ENCODE results near the gene KRTAP29-1. TPM values are rescaled to one million over a fixed set of nuclear protein-coding genes. Genes with fewer than 3 reads are reported as not detected.
A peak's percentile ranks its signal among the peaks of the same experiment; 100 is the strongest.
"Not testable (repeated sequence)": the region's sequence is repeated elsewhere in the genome, so short reads cannot be mapped to it uniquely, and the experiment has no call there.

KRTAP29-1 gene
- total RNA-seq, 2 experiments from 2014 or later: not detected

DNA sequence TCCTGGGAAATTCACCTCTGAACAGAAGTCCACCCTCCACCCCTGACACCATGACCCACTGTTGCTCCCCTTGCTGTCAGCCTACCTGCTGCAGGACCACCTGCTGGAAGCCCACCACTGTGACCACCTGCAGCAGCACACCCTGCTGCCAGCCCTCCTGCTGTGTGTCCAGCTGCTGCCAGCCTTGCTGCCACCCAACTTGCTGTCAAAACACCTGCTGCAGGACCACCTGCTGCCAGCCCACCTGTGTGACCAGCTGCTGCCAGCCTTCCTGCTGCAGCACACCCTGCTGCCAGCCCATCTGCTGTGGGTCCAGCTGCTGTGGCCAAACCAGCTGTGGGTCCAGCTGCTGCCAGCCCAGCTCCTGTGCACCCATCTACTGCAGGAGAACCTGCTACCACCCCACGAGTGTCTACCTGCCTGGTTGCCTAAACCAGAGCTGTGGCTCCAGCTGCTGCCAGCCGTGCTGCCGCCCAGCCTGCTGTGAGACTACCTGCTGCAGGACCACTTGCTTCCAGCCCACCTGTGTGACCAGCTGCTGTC lies 26.9 kb downstream of the KRTAP29-1 start, which contains the start of gene KRTAP9-7:
KRTAP9-7 (plus strand) TSS at position 51 of the 543 bp plus-strand sequence; CDS start at position 51, 0 bp downstream.
- not testable (repeated sequence) for H3K9me3 Mint-ChIP-seq; DNase-seq; H3K4me1 Mint-ChIP-seq (ENCODE audit: low read depth); H3K27ac Mint-ChIP-seq; H3K36me3 Mint-ChIP-seq (ENCODE audit: low read depth); H3K27me3 Mint-ChIP-seq (ENCODE audit: low read depth); H3K4me3 Mint-ChIP-seq
- intact Hi-C loops (cut with micrococcal nuclease): loop anchor here (1.0 kb wide), 1 partner anchor 11 kb away; no protein-coding TSS in a partner anchor
- CTCF ChIA-PET: interaction anchor here (0.6 kb wide), 1 partner anchor 358 kb away, joined by 3 read pairs; no protein-coding TSS in a partner anchor

- no peaks in the 10 kb centered on the region for H3K27me3 Mint-ChIP-seq (ENCODE audit: low read depth)
- H3K27ac Mint-ChIP-seq: peak overlapping the region; percentile 36
- DNase-seq: no peak
- CTCF ChIA-PET: no interaction called here
- H3K9me3 Mint-ChIP-seq: no peaks in the 10 kb centered on the region
- peaks cover 8% of the 10 kb centered on the region for H3K4me1 Mint-ChIP-seq (ENCODE audit: low read depth)
- no peak overlapping the region for H3K4me3 Mint-ChIP-seq
- H3K36me3 Mint-ChIP-seq (ENCODE audit: low read depth): no peaks in the 10 kb centered on the region
- intact Hi-C loops (cut with micrococcal nuclease): no loop called here
These were observed 30.8 kb downstream of the KRTAP29-1 start for GRCh38 chr17:41271858-41272257.

GRCh38 chr17:41271323-41271722 lies 31.3 kb downstream of the KRTAP29-1 start:
- H3K4me3 Mint-ChIP-seq; CTCF ChIA-PET; DNase-seq; H3K4me1 Mint-ChIP-seq (ENCODE audit: low read depth); H3K36me3 Mint-ChIP-seq (ENCODE audit: low read depth); H3K27me3 Mint-ChIP-seq (ENCODE audit: low read depth); intact Hi-C loops (cut with micrococcal nuclease); H3K9me3 Mint-ChIP-seq; H3K27ac Mint-ChIP-seq: not testable (repeated sequence)

GRCh38 chr17:41267711-41268110 lies 34.9 kb downstream of the KRTAP29-1 start:
- CTCF ChIA-PET: interaction anchor here (0.6 to 0.7 kb wide), 2 partner anchors 253 to 291 kb away, joined by 3 to 4 read pairs; no protein-coding TSS in a partner anchor
- intact Hi-C loops (cut with micrococcal nuclease): no loop called here
- Mint-ChIP-seq H3K4me1 (ENCODE audit: low read depth) (peaks cover 5% of the 10 kb centered on the region), H3K4me3 (no peak overlapping the region), H3K36me3 (ENCODE audit: low read depth) (no peaks in the 10 kb centered on the region), H3K27me3 (ENCODE audit: low read depth) (no peaks in the 10 kb centered on the region), H3K9me3 (no peaks in the 10 kb centered on the region), H3K27ac (no peak overlapping the region)
- DNase-seq: no peak

DNA sequence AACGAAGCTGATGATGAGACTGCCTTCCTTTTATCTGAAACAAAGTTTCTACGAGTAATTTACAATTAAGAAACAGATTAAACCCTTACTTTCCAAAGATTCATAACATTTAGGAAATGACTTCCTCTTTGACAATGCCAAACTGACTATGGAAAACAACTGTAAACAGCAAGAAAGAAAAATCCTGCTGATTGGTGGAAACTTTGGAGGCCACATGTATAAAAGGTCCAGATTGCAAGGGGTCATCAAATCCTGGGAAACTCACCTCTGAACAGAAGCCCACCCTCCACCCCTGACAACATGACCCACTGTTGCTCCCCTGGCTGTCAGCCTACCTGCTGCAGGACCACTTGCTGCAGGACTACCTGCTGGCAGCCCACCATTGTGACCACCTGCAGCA lies 37.6 kb downstream of the KRTAP29-1 start, which contains the start of gene KRTAP9-6:
KRTAP9-6 (plus strand) TSS at position 301 of the 400 bp plus-strand sequence; CDS start at position 301, 0 bp downstream.
- intact Hi-C loops (cut with micrococcal nuclease): no loop called here
- Mint-ChIP-seq H3K4me1 (ENCODE audit: low read depth) (no peaks in the 10 kb centered on the region), H3K9me3 (no peaks in the 10 kb centered on the region), H3K4me3 (no peak within 1 kb of the TSS), H3K27ac (no peak within 1 kb of the TSS), H3K36me3 (ENCODE audit: low read depth) (no peaks in the 10 kb centered on the region), H3K27me3 (ENCODE audit: low read depth) (no peaks in the 10 kb centered on the region)
- CTCF ChIA-PET: no interaction called here
- no peak for DNase-seq

DNA sequence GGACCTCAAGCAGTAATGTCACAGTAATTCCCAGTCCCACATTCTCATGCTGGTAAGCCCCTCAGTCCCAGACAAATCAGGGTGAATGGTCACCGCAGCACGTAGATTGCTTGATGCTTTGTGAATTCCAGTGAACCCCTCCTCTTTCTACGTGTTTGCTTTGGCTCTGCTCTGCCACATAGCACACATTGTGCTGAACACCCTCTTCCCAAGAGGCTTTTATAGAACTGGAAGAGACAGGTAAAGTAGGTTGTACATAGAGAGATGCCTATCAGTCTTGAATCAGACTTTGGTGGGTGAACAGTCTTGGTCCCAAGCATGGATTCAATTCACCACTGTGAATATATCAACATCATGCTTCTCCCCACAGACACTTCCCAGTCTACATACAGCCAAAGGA lies 38.1 kb downstream of the KRTAP29-1 start:
- no peaks in the 10 kb centered on the region for H3K4me1 Mint-ChIP-seq (ENCODE audit: low read depth)
- DNase-seq: no peak
- no peak overlapping the region for H3K27ac Mint-ChIP-seq
- intact Hi-C loops (cut with micrococcal nuclease): loop anchor here (1.0 kb wide), 1 partner anchor 12 kb away; no protein-coding TSS in a partner anchor
- CTCF ChIA-PET: no interaction called here
- H3K27me3 Mint-ChIP-seq (ENCODE audit: low read depth): no peaks in the 10 kb centered on the region
- H3K36me3 Mint-ChIP-seq (ENCODE audit: low read depth): no peaks in the 10 kb centered on the region
- no peak overlapping the region for H3K4me3 Mint-ChIP-seq
- H3K9me3 Mint-ChIP-seq: no peaks in the 10 kb centered on the region

DNA sequence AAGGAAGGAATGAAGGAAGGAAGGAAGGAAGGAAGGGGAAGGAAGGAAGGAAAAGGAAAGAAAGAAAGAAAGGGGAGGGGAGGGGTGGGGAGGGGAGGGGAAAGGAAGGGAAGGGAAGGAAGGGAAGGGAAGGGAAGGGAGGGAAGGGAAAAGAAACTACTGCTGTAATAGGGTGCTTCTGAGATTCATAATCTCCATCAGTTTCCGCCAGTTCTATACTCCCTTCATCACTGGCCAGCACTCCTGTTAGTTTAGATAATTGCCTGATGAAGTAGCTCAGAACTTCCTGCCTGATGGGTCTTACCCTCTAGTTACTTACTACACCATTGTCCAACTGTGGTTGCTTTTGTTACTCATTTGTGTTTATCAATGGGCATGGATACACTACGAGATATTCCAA lies 39.4 kb downstream of the KRTAP29-1 start:
- no peaks in the 10 kb centered on the region for H3K4me1 Mint-ChIP-seq (ENCODE audit: low read depth)
- H3K36me3 Mint-ChIP-seq (ENCODE audit: low read depth): no peaks in the 10 kb centered on the region
- no peak overlapping the region for H3K4me3 Mint-ChIP-seq
- intact Hi-C loops (cut with micrococcal nuclease): no loop called here
- CTCF ChIA-PET: no interaction called here
- no peaks in the 10 kb centered on the region for H3K9me3 Mint-ChIP-seq
- no peak overlapping the region for H3K27ac Mint-ChIP-seq
- no peak for DNase-seq
- no peaks in the 10 kb centered on the region for H3K27me3 Mint-ChIP-seq (ENCODE audit: low read depth)

DNA sequence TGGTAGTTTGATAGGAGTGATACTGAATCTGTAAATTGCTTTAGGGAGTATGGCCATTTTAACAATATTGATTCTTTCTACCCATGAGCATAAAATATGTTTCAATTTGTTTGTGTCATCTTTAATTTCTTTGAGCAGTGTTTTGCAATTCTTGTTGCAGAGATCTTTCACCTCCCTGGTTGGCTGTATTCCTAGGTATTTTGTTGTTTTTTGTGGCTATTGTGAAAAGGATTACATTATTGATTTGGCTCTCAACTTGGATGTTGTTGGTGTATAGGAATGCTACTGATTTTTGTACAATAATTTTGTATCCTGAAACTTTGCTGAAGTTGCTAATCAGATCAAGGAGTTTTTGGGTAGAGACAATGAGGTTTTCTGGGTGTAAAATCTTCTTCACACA lies 44.2 kb downstream of the KRTAP29-1 start:
- DNase-seq: no peak
- no peaks in the 10 kb centered on the region for H3K36me3 Mint-ChIP-seq (ENCODE audit: low read depth)
- H3K9me3 Mint-ChIP-seq: no peaks in the 10 kb centered on the region
- no peaks in the 10 kb centered on the region for H3K27me3 Mint-ChIP-seq (ENCODE audit: low read depth)
- H3K27ac Mint-ChIP-seq: no peak overlapping the region
- CTCF ChIA-PET: no interaction called here
- no peak overlapping the region for H3K4me3 Mint-ChIP-seq
- intact Hi-C loops (cut with micrococcal nuclease): no loop called here
- no peaks in the 10 kb centered on the region for H3K4me1 Mint-ChIP-seq (ENCODE audit: low read depth)

GRCh38 chr17:41256291-41256685 lies 46.4 kb downstream of the KRTAP29-1 start:
- CTCF ChIA-PET: interaction anchor here (0.6 kb wide), 1 partner anchor 623 kb away, joined by 4 read pairs; no protein-coding TSS in a partner anchor
- no peak overlapping the region for H3K4me3 Mint-ChIP-seq

DNA sequence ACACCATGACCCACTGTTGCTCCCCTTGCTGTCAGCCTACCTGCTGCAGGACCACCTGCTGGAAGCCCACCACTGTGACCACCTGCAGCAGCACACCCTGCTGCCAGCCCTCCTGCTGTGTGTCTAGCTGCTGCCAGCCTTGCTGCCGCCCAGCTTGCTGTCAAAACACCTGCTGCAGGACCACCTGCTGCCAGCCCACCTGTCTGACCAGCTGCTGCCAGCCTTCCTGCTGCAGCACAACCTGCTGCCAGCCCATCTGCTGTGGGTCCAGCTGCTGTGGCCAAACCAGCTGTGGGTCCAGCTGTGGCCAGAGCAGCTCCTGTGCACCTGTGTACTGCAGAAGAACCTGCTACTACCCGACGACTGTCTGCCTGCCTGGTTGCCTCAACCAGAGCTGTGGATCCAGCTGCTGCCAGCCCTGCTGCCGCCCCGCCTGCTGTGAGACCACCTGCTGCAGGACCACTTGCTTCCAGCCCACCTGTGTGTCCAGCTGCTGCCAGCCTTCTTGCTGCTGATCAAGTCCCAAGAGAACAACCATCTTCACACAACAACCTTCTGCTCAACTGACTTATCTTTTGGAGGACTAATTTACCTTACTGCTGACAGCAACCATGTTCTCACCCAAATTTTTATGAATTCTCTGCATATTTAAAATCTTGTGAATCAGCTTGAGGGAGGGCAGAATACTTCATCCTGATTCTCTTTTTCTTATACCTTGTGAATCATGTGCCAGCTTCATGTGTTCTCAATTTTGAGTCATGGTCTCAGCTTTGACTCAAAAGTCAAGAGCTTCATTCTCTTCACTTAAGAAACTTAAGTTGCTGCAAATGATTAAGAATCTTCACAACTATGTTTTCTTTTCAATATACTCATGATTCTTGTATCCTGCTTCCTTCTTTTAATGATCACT lies 47.0 kb downstream of the KRTAP29-1 start, which contains the start of gene KRTAP9-9:
KRTAP9-9 (plus strand) TSS at position 4 of the 910 bp plus-strand sequence.
- H3K4me3 Mint-ChIP-seq; DNase-seq; CTCF ChIA-PET; H3K27me3 Mint-ChIP-seq (ENCODE audit: low read depth); intact Hi-C loops (cut with micrococcal nuclease); H3K27ac Mint-ChIP-seq; H3K4me1 Mint-ChIP-seq (ENCODE audit: low read depth); H3K36me3 Mint-ChIP-seq (ENCODE audit: low read depth); H3K9me3 Mint-ChIP-seq: not testable (repeated sequence)

More at GRCh38 chr17:41256291-41256685, 46.4 kb downstream of the KRTAP29-1 start:
- peaks cover 3% of the 10 kb centered on the region for H3K27me3 Mint-ChIP-seq (ENCODE audit: low read depth)
- no peaks in the 10 kb centered on the region for H3K4me1 Mint-ChIP-seq (ENCODE audit: low read depth)
- no peak for DNase-seq
- no peaks in the 10 kb centered on the region for H3K36me3 Mint-ChIP-seq (ENCODE audit: low read depth)
- H3K27ac Mint-ChIP-seq: no peak overlapping the region
- intact Hi-C loops (cut with micrococcal nuclease): no loop called here
- H3K9me3 Mint-ChIP-seq: no peaks in the 10 kb centered on the region

- peaks cover 3% of the 10 kb centered on the region for H3K27me3 Mint-ChIP-seq (ENCODE audit: low read depth)
- no peak overlapping the region for H3K27ac Mint-ChIP-seq
- H3K4me1 Mint-ChIP-seq (ENCODE audit: low read depth): no peaks in the 10 kb centered on the region
- DNase-seq: no peak
- no peaks in the 10 kb centered on the region for H3K36me3 Mint-ChIP-seq (ENCODE audit: low read depth)
- CTCF ChIA-PET: no interaction called here
- intact Hi-C loops (cut with micrococcal nuclease): no loop called here
- no peaks in the 10 kb centered on the region for H3K9me3 Mint-ChIP-seq
- H3K4me3 Mint-ChIP-seq: no peak overlapping the region
These were observed 47.8 kb downstream of the KRTAP29-1 start for GRCh38 chr17:41254861-41255260.

All from activated naive CD4-positive, alpha-beta T cell treated with anti-CD3 and anti-CD28 coated beads for 36 hours (primary cell).